Central memory CD4-positive, alpha-beta T cell (primary cell): ENCODE data around the gene OBSCN.

Experiments used
- DNase-seq: peaks from one replicate; pipeline ENCODE4 v3.0.0; 2022

The OBSCN gene

DNA sequence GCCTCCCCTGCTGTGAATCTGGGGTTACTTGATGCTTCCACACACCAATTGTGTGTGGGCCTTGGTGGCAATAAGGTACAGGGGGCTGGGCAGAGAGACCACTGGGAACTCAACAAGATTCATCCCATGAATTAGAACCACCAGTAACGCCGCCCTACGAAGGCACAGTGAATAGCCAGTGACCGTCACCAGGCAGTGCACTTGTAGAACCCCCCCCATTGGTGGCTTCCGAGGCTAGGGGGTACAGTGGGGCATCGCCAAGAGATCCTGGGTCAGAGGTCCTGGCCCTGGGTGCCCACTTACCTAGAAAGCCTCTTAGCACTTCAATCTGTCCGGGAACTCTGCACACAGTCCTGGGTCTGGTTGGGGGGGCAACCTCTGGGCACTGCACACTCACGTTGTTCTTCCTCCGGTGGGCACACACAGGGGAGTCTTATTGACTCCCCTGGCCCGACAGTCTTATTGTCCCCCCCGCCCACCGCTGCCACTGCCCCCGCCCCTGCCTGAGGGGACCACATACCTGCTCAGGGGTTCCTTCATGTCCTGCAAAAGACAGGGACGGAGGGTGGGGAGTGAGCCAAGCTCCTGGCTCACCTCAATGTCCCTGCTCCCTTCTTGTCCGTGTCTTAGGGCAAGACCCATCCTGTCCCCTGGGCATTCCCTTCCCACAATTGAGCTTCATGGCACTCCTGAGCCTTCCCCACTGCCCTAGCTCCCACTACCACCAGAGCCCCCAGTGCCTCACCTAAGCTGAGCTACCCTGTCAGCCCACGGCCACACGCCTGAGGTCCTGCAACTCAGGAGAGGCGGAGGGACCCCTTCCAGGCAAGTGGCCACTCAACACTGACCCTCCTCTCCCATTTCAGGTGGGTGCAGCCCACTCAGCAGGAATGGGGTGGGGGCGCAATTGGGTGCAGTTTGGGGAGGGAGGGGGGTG is 201.3 kb downstream of the OBSCN start:
- no peak for DNase-seq

- DNase-seq, result no peak
Observed at GRCh38 chr1:228410015-228410414, 202.2 kb downstream of the OBSCN start.

- no peak for DNase-seq
Observed at GRCh38 chr1:228410671-228411070, 202.8 kb downstream of the OBSCN start.

GRCh38 chr1:228411121-228411520 is 203.3 kb downstream of the OBSCN start:
- no peak for DNase-seq

DNA sequence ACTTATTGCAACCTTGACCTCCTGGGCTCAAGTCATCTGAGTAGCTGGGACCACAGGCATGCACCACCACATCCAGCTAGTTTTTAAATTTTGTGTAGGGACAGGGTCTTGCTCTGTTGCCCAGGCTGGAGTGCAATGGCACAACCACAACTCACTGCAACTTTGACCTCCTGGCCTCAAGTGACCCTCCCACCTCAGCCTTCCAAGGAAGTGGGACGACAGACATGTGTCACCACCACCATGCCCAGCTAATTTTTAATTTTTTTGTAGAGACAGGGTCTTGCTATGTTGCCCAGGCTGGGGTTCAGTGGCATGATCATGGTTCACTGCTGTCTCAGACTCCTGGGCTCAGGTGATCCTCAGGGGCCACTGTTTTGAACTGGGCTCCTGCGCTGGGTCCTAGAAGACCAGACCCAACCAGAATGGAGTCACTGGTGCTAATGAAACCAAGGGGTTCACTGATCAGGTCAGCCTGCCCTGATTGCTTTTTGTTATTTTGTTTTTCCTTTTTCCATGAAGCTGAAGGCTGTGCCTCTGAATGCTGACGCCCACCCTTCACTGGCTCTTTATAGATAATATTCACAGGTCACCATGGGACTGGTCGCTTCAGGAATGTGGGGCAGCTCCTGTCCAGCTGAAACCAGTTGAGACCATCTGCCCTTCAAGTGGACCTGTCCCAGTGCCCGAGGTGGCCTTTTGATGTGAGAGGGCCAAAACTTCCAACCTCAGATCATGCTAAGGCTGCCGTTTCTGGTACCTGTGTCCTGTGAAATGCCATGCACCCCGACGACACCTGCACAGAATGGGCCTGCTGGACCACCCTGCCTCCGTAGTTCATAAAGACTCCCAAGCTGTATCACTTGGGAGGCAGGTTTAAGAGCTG is 203.9 kb downstream of the OBSCN start:
- DNase-seq, result no peak

DNA sequence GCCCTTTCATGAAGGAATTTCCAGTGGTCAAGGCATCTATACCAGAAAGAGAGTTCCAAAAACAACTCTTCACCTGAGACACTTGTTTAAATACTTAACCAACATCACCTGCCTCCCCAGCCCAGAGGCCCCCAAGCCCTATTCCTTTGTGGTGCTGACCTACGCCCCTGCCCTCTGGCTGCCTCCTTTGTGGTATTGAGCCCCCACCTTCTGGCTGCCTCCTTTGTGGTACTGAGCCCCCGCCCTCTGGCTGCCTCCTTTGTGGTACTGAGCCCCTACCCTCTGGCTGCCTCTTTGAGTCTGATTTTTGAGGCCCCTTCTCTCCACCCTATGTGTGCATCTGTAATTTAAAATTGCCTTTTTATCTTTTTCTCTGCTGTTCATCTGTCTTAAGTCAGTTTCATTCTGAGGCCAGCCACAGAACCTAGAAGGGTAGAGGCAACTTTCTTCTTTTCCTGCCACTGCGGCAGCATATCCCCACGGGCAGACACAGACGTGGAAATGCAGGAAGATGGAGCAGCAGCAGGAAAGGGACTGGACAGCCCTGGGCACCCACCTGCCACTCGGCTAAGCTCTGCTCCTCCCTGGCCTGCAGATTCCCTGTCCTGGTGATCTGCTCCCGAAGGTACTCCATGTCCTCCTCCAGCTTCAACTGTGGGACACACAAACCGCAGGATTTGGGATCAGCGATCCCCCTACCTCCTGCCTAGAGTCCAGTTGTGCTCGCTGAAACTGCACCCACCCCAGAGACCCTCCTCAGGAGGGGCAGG is 205.6 kb downstream of the OBSCN start:
- DNase-seq, result no peak

DNA sequence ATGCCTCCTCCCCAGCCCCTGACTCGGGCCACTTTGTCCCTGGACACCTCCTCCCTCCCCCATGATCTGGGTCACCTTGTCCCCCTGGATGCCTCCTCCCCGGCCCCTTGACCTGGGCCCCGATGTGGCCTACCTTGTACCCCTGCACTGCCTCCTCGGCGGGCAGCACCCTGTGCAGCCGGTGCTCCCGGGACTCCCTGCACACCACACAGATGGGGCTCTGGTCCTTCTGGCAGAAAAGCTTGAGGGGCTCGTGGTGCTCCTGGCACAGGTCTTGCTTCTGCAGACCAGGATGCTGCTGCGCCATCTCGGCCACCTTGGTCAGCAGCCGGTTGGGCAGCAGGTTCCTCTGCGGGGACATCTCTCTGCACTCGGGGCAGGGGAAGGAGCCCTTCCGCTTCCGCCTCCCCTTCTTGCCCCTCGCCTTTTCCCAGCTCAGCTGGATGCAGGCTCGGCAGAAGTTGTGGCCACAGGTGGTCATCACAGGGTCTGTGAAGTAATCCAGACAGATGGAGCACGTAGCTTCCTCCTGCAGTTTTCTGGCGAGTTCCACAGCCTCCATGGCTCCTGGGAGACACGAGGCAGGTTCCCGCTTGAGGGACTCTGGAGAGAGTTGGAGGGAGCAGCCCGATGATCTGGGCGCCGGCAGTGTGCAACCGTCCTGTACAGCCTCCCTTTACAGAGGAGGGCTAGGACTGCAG is 206.8 kb downstream of the OBSCN start:
- no peak for DNase-seq

DNA sequence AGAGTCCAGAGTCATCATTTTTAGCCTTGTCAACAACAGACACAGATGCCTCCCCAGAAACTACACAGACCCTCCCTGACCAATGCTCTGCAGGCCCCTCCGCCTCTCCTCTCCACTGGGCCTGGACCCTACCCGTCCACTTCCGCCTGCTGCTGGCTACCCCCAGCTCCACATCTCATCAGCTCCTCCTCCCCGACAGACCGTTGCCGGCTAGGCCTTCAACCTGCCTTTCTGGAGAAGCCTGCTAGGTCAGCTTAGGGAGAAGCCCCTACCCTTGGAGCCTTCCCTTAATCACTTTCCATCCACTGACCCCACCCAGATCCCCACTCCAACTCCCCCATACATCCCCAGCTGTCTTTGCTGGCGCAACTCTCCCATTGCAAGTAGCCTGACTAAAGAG is 207.4 kb downstream of the OBSCN start:
- no peak for DNase-seq

- DNase-seq, result no peak
Observed at GRCh38 chr1:228415853-228416216, 208.0 kb downstream of the OBSCN start.

- DNase-seq, result no peak
Observed at GRCh38 chr1:228416217-228416933, 208.5 kb downstream of the OBSCN start, which contains the start of gene TRIM17. Gene TRIM17, minus strand, starts transcription at chr1:228416861. Its CDS starts 1,789 bp downstream, at chr1:228415072.

- DNase-seq, result no peak
Observed at GRCh38 chr1:228417061-228417460, 209.2 kb downstream of the OBSCN start.

DNA sequence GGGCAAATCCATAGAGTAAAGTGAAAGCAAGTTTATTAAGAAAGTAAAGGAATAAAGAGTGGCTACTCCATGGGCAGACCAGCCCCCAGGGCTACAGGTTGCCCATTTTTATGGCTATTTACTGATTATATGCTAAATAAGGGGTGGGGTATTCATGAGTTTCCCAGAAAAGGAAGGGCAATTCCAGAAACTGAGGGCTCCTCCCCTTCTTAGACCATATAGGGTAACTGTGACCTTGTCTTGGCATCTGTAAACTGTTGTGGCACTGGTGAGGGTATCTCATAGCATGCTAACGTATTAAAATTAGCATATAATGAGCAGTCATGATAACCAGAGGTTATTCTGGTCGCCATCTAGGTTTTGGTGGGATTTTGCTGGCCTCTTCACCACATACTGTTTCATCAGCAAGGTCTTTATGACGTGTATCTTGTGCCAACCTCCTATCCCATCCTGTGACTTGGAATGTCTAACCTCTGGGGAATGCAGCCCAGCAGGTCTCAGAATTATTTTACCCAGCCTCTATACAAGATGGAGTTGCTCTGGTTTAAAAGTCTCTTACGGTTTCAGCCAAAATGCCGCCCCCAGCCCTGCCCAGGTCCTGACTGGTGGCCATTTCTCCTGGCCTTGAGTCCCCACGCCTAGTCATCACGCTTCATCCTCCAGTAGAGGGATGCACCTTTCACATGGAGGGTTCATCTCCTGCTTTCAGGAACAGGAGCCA is 209.8 kb downstream of the OBSCN start:
- DNase-seq, result no peak

- DNase-seq, result no peak
Observed at GRCh38 chr1:228420968-228421826, 213.4 kb downstream of the OBSCN start.

DNA sequence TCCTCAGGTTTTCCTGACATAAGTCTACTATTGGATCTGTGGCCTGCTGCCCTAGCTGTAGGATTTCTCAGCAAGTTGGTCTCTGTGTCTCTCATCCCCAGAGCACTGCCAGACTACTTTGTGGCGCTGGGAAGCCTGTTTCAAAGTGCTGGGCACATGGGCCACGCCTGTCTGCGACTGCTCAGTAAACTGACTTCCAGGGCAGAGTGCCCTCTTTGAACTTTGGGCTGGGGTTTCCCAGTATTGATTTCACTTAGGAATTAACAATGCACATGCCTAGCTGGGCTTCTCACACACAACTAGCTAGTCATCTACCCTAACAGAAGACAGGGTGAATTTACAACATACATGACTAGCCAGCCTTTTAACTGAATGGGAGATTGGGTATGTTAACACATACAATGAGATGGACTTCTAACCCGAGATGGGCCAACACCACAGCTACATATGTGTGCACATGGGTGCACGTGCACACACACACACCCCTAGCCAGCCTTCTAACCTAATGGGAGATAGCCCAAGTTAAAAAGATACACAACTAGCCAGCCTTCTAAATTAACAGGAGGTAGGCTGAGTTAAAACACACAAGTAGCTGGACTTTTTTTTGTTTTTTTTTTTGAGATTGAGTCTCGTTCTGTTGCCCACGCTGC is 215.7 kb downstream of the OBSCN start:
- no peak for DNase-seq

DNA sequence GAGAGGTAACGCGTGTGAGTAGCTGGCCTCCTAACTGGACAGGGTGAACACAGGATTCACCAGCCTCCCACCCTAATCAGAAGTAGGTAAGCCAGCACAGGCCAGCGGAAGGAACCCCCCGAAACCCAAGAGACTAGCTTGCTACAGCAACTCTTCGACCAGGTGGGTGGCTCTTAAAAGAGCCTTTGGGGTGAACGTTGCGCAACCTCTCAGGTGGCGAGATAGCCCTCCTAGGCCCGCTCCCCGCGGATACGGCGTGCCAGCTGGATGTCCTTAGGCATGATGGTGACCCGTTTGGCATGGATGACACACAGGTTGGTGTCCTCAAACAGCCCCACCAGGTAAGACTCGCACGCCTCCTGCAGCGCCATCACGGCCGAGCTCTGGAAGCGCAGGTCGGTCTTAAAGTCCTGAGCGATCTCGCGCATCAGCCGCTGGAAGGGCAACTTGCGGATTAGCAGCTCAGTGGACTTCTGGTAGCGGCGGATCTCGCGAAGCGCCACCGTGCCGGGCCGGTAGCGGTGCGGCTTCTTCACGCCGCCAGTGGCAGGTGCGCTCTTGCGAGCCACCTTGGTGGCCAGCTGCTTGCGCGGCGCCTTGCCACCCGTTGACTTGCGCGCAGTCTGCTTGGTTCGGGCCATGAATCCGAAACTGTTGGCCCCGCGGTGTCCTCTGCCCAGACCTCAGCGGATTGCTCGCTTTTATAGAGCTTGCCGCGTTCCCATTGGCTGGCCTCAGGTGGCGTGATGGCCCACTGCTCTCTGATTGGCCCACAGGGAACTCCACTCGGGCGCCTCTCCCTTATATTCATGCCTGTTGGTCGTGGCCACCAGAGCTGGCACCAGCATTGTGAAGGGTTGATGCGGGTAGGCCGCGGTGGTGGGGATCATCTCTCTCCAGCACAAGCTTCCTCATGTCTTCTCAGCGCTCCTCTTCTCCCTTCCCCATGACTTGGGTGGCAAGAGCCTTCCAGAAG is 217.1 kb downstream of the OBSCN start:
- DNase-seq, result no peak

DNA sequence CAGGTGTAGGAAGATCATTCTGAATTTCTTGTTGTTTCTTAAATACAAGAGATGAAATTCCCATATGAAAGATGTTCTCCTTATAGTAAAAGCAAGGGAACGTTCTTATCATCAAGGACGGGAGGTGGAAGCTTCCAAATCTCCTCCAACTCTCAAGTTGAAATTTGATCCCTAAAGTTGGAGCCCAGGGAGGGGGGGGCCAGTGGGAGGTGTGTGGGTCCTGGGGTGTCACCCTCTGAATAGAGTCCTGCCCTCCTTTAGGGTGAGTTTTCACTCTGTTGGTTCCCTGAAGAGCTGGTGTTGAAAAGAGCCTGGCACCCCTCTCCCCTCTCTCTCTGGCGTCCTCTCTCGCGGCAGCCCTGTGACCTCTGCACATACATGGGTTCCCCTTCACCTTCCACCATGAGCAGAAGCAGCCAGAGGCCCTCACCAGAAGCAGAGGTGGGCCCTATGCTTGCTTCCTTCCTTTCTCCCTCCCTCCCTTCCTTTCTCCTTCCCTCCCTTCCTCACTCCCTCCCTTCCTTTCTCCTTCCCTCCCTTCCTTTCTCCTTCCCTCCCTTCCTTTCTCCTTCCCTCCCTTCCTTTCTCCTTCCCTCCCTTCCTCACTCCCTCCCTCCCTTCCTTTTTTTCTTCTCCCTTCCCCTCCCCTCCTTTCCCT is 218.8 kb downstream of the OBSCN start:
- DNase-seq, result no peak

DNA sequence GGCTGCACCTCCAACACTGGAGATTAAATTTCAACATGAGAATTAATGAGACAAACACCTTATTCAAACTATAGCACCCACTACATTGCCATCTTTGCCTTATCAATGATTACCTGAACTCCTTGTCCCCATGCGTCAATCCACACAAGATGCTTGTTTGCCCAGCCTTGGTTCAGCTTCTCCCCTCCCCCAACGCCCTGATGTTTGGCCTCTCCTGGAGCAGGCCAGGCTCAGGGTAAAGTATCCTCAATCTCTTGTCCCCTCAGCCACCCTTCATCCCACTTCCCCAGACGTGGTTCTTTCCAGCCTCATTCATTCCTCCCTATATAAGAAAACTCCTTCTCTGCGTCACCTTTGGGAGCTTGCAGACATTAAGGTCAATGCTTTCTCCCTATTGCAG is 220.6 kb downstream of the OBSCN start:
- no peak for DNase-seq
